ENCODE results near the gene CAP2. TPM values are rescaled to one million over a fixed set of nuclear protein-coding genes. Genes with fewer than 3 reads are reported as not detected.

CAP2 gene
- total RNA-seq, 4 donors from 2014 or later = 28.5 to 66.5 (median 59.0) TPM

GRCh38 chr6:17478223-17478907 is 85.0 kb downstream of the CAP2 start:
- peak overlapping the region; percentile 22 to 61 (median 44) for H3K27ac ChIP-seq
- H3K27me3 ChIP-seq = no peaks in the 10 kb centered on the region
- no peak overlapping the region for H3K4me3 ChIP-seq
- 58 to 89% methylated on average over 3 to 7 of the region's 7 CpGs for WGBS, 2 donors (ENCODE audit: low coverage in 1 of 2)
- TF ChIP-seq, protein P1, sequence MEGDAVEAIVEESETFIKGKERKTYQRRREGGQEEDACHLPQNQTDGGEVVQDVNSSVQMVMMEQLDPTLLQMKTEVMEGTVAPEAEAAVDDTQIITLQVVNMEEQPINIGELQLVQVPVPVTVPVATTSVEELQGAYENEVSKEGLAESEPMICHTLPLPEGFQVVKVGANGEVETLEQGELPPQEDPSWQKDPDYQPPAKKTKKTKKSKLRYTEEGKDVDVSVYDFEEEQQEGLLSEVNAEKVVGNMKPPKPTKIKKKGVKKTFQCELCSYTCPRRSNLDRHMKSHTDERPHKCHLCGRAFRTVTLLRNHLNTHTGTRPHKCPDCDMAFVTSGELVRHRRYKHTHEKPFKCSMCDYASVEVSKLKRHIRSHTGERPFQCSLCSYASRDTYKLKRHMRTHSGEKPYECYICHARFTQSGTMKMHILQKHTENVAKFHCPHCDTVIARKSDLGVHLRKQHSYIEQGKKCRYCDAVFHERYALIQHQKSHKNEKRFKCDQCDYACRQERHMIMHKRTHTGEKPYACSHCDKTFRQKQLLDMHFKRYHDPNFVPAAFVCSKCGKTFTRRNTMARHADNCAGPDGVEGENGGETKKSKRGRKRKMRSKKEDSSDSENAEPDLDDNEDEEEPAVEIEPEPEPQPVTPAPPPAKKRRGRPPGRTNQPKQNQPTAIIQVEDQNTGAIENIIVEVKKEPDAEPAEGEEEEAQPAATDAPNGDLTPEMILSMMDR (IDR thresholded peaks at IDR 0.05) = no peak
- TF ChIP-seq POLR2AphosphoS5 (IDR thresholded peaks at IDR 0.05) = peak; percentile 24
- peaks cover 0 to 57% (median 3%) of the 10 kb centered on the region in 3 donors for H3K4me1 ChIP-seq
- no peak for ATAC-seq
- no peaks in the 10 kb centered on the region for H3K9me3 ChIP-seq
- H3K36me3 ChIP-seq = no peaks in the 10 kb centered on the region

DNA sequence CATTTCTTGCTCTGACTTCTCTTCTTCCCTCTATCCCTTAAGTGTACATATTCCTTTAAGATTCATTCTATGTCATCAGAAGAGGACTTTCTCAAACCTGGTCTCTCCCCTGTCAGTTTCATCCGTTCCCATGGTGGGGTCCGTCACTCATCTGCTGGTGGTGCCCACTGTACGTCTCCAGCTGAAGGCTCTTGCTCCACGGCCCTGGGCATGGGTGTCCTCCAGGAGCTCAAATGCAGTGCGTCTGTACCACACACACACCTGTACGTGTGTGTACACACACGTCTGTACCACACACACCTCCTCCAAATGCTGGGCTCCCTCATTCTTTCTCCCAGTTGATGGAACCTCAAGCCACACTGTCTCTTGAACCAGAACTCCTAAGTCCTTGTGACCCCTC is 85.6 kb downstream of the CAP2 start:
- TF ChIP-seq, protein P1 (IDR thresholded peaks at IDR 0.05) = no peak
- no peak for TF ChIP-seq EP300 (IDR thresholded peaks at IDR 0.05)
- TF ChIP-seq POLR2A (IDR thresholded peaks at IDR 0.05) = no peak
- no peak for TF ChIP-seq POLR2AphosphoS5 (IDR thresholded peaks at IDR 0.05)
- WGBS, 2 donors (ENCODE audit: low coverage in 1 of 2) = 83 to 91% methylated on average over 6 to 7 of the region's 7 CpGs
- H3K4me3 ChIP-seq = no peak overlapping the region
- no peaks in the 10 kb centered on the region for H3K9me3 ChIP-seq
- no peaks in the 10 kb centered on the region for H3K27me3 ChIP-seq
- no peak for ATAC-seq
- no peaks in the 10 kb centered on the region for H3K36me3 ChIP-seq
- H3K4me1 ChIP-seq = peaks cover 0 to 52% (median 3%) of the 10 kb centered on the region in 3 donors
- peak overlapping the region in 3 of 4 donors; percentile 27 to 61 (median 60) for H3K27ac ChIP-seq

DNA sequence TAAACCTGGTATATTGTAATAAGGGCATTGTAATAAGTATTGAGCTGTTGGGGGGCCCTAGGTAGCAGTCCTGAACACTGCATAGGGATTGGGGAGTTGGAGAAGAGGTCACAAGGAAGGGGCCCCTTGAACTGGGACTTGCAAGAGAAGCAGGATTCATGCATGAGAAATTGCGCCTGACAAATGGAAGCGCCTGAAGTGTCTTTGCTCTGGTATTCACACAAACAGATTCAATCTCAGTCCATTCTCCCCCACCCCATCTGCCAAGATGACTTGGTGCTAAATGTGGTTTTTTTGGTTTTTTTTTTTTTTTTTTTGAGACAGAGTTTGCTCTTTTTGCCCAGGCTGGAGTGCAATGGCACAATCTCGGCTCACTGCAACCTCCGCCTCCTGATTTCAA is 87.1 kb downstream of the CAP2 start:
- H3K4me3 ChIP-seq = no peak overlapping the region
- ATAC-seq = no peak
- WGBS, 2 donors (ENCODE audit: low coverage in 1 of 2) = 94 to 100% methylated on average over 2 to 4 of the region's 4 CpGs
- no peaks in the 10 kb centered on the region for H3K27me3 ChIP-seq
- H3K9me3 ChIP-seq = no peaks in the 10 kb centered on the region
- no peaks in the 10 kb centered on the region for H3K36me3 ChIP-seq
- no peak overlapping the region for H3K27ac ChIP-seq
- H3K4me1 ChIP-seq = peaks cover 0 to 36% (median 3%) of the 10 kb centered on the region in 3 donors
- TF ChIP-seq EP300 (IDR thresholded peaks at IDR 0.05) (no peak), POLR2AphosphoS5 (IDR thresholded peaks at IDR 0.05) (no peak), POLR2A (IDR thresholded peaks at IDR 0.05) (no peak)
- TF ChIP-seq, protein P1 (IDR thresholded peaks at IDR 0.05) = no peak

GRCh38 chr6:17482711-17483110 is 89.3 kb downstream of the CAP2 start:
- H3K36me3 ChIP-seq = no peaks in the 10 kb centered on the region
- H3K4me3 ChIP-seq = no peak overlapping the region
- H3K27me3 ChIP-seq = no peaks in the 10 kb centered on the region
- 95 to 100% methylated on average over 5 to 6 of the region's 7 CpGs for WGBS, 2 donors (ENCODE audit: low coverage in 1 of 2)
- no peak overlapping the region for H3K27ac ChIP-seq
- no peak for ATAC-seq
- TF ChIP-seq POLR2A (IDR thresholded peaks at IDR 0.05) = no peak
- TF ChIP-seq POLR2AphosphoS5 (IDR thresholded peaks at IDR 0.05) = no peak
- TF ChIP-seq EP300 (IDR thresholded peaks at IDR 0.05) = no peak
- TF ChIP-seq, protein P1 (IDR thresholded peaks at IDR 0.05) = no peak
- H3K4me1 ChIP-seq = peaks cover 0 to 20% (median 0%) of the 10 kb centered on the region in 3 donors
- no peaks in the 10 kb centered on the region for H3K9me3 ChIP-seq

GRCh38 chr6:17483391-17484016 is 90.1 kb downstream of the CAP2 start:
- Histone ChIP-seq H3K27me3 (no peaks in the 10 kb centered on the region), H3K4me3 (no peak overlapping the region), H3K4me1 (peaks cover 0 to 12% (median 0%) of the 10 kb centered on the region in 3 donors), H3K9me3 (no peaks in the 10 kb centered on the region), H3K27ac (no peak overlapping the region), H3K36me3 (no peaks in the 10 kb centered on the region)
- TF ChIP-seq EP300 (IDR thresholded peaks at IDR 0.05) (no peak), POLR2AphosphoS5 (IDR thresholded peaks at IDR 0.05) (no peak), POLR2A (IDR thresholded peaks at IDR 0.05) (no peak)
- TF ChIP-seq, protein P1 (IDR thresholded peaks at IDR 0.05) = no peak
- 98% methylated on average over 6 of the region's 11 CpGs; no CpG with 5 or more reads in 1 of the 2 donors for WGBS, 2 donors (ENCODE audit: low coverage in 1 of 2)
- no peak for ATAC-seq
